GM21576 (cell line): ENCODE results near the gene CRLF1.

Experiments
- ATAC-seq: cut with Tn5 transposase; IDR thresholded peaks from one replicate; pipeline ENCODE4 v1.9.1; 2021; ENCODE audit warnings: mild to moderate bottlenecking, moderate library complexity; ENCODE audit not compliant: unreplicated experiment

CRLF1 gene

DNA sequence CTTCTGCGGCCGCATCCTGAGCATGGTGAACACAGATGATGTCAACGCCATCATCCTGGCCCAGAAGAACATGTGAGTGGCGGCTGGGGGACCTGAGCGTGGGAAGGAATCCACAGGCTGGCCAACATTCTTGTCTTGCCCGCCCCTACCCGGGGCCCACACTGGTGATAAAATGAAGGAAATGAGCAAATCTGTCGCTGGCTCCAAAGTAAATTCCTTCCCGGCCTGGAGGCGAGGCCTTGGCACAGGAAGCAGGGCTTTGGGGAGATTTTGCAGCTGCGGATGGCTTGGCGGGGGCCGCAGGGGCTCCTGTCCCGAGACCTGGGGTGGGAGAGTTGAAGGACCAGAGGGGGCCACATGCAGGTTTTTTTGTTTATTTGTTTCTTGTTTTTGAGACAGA lies 44.5 kb downstream of the CRLF1 start:
- ATAC-seq = no peak

- no peak for ATAC-seq
Observed at GRCh38 chr19:18559685-18560084, 46.9 kb downstream of the CRLF1 start.

DNA sequence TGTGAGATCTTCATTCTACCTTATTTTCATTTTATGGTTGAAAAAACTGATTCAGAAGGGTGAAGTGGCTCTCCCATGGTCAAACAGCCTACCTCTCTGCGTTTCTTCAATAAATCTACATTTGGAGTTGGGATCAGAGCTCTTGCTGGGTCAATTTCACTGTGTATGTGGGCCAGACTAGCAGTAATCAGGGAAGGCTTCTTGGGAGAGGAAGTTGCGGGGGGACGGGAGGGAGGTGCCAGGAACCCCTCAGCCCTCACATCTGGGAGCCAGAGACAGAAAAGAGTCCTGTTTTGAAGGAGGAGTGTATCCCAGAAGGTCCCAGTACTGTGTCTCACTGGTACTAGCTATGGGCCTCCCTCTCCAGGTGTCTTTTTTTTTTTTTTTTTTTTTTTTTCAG lies 48.0 kb downstream of the CRLF1 start:
- ATAC-seq = no peak

GRCh38 chr19:18558202-18558555 lies 48.4 kb downstream of the CRLF1 start:
- peak; percentile 9 for ATAC-seq

- peak; percentile 84 for ATAC-seq
Observed at GRCh38 chr19:18557411-18558201, 49.0 kb downstream of the CRLF1 start, which contains the start of gene KXD1. Gene KXD1 (plus strand): TSS chr19:18557870. CDS start chr19:18562057, 4,187 bp downstream.

DNA sequence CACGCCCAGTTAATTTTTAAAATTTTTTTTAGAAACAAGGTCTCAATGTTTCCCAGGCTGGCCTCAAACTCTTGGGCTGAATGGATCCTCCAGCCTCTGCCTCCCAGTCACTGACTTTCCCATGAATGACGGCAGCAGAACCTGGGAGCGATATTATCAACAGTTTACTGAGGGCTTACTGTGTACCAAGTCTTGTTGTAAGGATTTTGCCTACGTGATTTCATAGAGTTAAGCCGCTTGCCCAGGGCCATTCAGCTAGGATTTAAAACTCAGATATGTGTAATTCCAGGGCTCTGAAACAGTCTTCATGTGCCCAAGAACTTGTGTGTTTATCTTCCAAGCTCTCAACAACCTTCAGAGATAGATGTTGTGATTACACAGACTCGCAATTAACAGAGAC lies 55.0 kb downstream of the CRLF1 start:
- no peak for ATAC-seq

DNA sequence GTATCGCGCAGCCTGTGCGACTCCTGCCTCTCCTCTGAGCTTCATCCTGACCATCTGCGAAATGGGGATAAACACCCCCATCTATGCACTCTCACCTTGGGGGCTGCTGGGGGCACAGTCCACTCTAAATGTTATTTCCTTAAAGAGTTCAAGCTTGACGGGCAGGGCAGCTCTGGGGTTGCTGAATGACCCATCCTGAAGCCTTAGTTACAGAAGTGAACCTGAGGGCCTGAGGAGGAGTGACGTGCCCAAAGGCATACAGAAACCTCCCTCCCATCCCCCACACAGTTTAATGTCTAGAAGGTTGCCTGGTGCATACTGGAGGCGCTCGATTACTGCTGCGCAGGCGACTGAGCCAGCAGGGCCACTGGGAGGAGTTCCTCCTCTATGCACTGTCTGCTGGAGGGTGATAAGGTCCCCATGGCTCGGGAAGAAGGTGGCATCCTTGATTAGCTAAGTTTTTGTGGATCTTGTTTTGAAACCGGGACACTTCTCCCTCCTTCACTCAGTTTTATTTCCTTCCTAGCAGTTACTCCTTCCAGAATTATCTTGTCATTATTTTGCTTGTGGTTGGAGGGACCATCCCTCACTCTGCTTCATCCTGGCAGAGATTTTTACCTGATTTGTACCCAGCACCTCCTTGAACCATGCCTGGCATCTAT lies 62.7 kb downstream of the CRLF1 start:
- peak; percentile 58 for ATAC-seq
